DMS114 treated with DMSO at 0.1 percent for 48 hours (cell line): Measurements from ENCODE around the gene CDCA3.

Source experiments
- DNase-seq: peaks from one replicate; lab custom pipeline; 2025; ENCODE audit not compliant: unreplicated experiment; lab: John Stamatoyannopoulos, UW

Gene CDCA3

GRCh38 chr12:6833189-6833890, 17.7 kb downstream of the CDCA3 start:
- DNase-seq, result no peak

GRCh38 chr12:6832125-6832524, 19.0 kb downstream of the CDCA3 start:
- no peak for DNase-seq

GRCh38 chr12:6831450-6831995, 19.6 kb downstream of the CDCA3 start:
- no peak for DNase-seq

- DNase-seq, result no peak
Measured at GRCh38 chr12:6830999-6831398, 20.1 kb downstream of the CDCA3 start.

- no peak for DNase-seq
Measured at GRCh38 chr12:6830286-6830890, 20.7 kb downstream of the CDCA3 start.

GRCh38 chr12:6829536-6830220, 21.4 kb downstream of the CDCA3 start:
- DNase-seq, result no peak

- DNase-seq, result peak; percentile 55
Measured at GRCh38 chr12:6828781-6829535, 22.1 kb downstream of the CDCA3 start.

- DNase-seq, result no peak
Measured at GRCh38 chr12:6827982-6828780, 22.9 kb downstream of the CDCA3 start, which contains the start of gene P3H3. P3H3 (plus strand) TSS chr12:6828407; CDS start chr12:6828441, 34 bp downstream.

- DNase-seq, result peak; percentile 33
Measured at GRCh38 chr12:6827437-6827911, 23.6 kb downstream of the CDCA3 start.

- DNase-seq, result no peak
Measured at GRCh38 chr12:6826734-6827436, 24.2 kb downstream of the CDCA3 start.

- no peak for DNase-seq
Measured at GRCh38 chr12:6826125-6826733, 24.9 kb downstream of the CDCA3 start.

- peak; percentile 85 for DNase-seq
Measured at GRCh38 chr12:6825398-6826124, 25.5 kb downstream of the CDCA3 start.

GRCh38 chr12:6824901-6825381, 26.1 kb downstream of the CDCA3 start:
- no peak for DNase-seq

GRCh38 chr12:6824085-6824775, 26.9 kb downstream of the CDCA3 start:
- DNase-seq, result no peak

- no peak for DNase-seq
Measured at GRCh38 chr12:6823182-6824084, 27.7 kb downstream of the CDCA3 start.

GRCh38 chr12:6822426-6823135, 28.5 kb downstream of the CDCA3 start:
- DNase-seq, result no peak
